Measurements from ENCODE around the gene MCU.
"Not testable (repeated sequence)": the region's sequence is repeated elsewhere in the genome, so short reads cannot be mapped to it uniquely, and the experiment has no call there.

Gene MCU

DNA sequence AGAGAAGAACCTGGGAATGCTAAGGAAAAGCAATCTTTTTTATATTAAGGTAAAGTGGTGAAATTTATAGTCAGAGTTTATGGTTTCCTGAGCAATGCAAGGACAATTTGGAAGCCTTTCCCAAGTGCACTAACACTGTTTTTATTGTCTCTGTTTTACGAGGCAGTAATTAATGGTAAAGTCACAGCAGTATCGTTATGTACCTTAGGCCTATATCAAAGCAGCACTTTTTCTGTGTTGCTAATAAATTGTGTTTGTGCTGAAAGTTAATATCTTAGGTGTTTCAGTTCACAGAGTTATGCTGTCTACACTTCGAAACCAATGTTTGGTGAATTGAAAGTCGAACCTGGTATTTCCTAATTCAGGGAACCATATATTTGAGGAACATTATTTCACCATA is 220.8 kb downstream of the MCU start:
- no peak for DNase-seq

DNA sequence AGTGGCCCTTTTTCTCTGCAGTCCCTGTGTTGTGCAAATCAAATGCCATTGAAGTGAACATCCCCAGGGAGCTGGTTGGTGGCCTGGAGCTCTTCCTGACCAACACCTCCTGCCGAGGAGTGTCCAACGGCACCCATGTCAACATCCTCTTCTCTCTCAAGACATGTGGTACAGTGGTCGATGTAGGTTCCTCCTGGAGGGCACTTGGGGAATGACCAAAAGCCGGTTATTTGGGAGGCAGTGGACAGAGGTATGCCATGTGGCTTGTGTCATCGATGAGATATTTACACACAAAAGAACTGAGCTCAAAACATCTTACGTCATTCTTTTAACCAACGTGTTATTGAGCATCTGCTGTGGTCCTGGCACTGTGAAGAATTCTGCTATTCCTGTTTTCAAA is 221.3 kb downstream of the MCU start:
- no peak for DNase-seq

DNA sequence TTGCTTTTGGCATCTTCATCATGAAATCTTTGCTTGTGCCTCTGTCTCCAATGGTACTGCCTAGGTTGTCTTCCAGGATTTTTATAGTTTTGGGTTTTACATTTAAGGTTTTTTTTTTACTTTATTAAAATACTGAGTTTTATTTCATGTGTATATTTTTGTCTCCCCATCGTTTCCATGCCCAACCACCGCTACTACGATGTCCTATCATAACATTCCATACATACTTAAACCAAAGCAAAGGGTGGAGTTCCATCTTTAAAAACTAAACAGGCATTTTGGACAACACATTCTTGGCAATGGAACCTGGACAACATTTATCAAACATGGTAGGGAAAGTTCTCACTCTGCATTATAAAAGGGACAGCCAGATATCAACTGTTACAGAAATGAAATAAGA is 225.3 kb downstream of the MCU start:
- DNase-seq, result not testable (repeated sequence)

DNA sequence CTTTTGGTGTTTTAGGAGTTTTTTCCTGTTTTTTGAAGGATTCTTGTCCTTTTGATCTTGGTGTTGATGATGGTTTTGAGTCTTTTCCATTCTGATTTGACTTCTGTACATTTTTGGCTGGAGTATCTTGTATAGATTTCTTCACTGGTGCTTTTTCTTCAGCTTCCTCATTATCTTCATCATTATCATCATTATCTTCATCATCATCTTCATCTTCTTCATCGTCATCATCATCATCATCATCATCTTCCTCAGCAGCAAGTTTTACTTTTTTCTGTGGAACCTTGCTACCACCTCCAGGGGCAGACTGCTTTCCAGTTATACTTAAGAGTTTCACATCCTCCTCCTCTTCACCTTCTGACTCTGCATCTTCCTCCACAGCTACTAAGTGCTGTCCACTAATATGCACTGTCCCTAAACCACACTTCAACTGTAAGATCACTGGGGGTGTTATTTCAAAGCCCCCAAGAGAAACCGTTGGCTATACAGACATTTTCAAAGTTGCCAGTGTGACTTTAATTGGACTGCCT is 225.9 kb downstream of the MCU start:
- DNase-seq, result not testable (repeated sequence)

DNA sequence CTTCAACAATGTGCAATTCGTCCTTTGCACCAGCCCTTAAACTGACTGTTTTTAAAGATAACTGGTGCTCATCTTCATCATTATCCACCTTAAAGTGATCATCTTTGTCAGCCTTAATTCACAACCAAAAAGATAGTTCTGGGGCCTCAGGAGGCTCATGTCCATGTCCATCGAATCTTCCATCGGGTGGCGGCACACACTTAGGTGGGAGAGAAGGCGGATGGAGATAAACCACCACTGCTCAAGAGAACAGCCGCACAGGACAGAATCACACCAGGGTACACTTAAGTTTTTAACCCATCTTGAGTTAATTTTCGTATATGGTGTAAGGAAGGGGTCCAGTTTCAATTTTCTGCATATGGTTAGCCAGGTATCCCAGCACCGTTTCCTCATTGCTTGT is 226.4 kb downstream of the MCU start:
- DNase-seq, result no peak

DNA sequence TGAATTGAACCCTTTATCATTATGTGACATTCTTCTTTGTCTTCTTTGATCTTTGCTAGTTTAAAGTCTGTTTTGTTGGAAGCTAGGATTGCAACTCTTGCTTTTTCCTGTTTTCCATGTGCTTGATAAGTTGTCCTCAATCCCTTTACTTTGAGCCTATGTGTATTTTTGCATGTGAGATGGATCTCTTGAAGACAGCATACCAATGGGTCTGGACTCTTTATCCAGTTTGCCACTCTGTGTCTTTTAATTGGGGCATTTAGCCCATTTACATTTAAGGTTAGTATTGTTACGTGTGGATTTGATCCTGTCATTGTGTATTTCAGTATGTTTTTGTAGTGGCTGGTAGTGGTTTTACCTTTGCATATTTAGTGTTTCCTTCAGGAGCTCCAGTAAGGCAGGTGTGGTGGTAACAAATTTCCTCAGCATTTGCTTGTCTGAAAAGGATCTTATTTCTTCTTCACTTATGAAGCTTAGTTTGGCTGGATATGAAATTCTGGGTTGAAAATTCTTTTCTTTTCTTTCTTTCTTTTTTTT is 229.3 kb downstream of the MCU start:
- DNase-seq, result not testable (repeated sequence)

DNA sequence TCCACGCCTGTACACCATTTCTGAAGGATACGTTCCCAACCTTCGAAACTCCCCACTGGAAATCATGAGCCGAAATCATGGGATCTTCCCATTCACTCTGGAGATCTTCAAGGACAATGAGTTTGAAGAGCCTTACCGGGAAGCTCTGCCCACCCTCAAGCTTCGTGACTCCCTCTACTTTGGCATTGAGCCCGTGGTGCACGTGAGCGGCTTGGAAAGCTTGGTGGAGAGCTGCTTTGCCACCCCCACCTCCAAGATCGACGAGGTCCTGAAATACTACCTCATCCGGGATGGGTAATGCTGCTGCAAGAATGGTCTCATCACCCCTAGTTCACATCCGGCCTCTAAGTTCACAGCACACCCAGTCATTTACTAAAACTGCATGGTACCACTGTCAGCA is 232.4 kb downstream of the MCU start:
- no peak for DNase-seq

DNA sequence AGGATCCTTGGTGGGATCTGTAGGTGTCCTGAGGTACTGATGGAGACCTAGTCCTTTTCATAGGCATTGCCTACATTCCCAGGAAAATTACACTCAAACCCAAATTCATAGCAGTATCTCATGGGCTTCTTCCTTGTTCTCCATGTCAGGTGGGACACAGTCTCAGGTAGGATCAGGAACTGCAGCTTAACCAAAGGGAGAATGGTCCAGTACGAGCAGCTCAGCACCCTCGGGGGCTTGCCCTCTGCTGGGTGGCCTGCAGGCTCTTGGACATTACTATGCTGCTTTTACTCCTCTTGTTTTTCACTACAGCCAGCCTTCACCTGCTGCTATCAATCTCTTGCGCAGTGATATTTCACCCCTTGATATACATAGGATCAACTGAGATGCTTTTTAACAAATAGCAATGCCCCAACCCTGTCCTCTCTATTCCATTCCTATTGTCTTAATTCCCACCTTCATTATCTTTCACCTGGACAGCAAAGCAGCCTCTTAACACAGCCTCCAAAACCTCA is 234.1 kb downstream of the MCU start:
- DNase-seq, result no peak

DNA sequence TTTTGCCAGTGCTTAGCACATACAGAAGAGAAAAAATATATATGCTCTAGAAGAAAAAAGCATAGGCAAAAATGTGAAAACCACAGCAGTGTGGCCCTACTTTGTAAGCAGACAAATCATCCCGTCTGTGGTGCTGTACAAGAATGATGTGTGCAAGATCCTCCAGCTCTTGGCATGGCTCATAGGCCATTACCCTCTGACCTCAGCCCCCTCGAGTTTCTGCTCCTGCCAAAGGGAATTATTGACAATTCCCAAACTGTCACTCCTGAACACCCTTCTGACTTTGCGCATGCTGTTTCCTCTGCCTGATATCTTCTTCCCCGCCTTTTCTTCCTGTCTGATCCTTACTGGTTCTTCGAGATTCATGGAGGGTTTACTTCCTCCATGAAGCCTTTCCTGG is 235.5 kb downstream of the MCU start:
- no peak for DNase-seq

DNA sequence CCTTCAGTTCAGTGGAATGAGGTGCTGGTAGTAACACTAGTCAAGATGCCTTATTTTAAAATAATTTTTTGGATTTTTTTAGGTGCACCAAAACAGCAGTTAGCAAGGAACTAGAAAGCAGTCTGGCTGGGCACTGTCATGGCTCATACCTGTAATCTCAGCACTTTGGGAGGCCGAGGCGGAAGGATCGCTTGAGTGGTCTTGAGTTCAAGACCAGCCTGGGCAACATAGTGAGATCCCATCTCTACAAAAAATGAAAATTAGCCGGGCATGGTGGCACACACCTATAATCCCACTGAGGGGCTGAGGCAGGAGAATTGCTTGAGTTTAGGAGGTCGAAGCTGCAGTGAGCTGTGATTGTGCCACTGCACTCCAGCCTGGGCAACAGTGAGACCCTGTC is 236.9 kb downstream of the MCU start:
- DNase-seq, result no peak

DNA sequence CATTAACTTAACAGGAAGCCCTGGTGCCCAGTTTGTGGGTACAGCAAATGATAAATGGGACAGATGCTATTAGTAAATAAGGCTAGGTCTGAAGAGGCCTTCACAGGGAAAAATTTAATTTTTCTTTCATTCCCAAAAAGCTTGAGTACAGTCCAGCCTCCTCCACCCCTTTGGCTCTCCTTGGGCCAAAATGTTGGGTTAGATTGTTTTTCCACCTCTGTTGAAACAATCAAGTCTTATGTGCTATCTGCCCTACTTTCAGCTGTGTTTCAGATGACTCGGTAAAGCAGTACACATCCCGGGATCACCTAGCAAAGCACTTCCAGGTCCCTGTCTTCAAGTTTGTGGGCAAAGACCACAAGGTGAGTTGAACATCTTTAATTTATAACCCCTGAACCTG is 238.3 kb downstream of the MCU start:
- no peak for DNase-seq

DNA sequence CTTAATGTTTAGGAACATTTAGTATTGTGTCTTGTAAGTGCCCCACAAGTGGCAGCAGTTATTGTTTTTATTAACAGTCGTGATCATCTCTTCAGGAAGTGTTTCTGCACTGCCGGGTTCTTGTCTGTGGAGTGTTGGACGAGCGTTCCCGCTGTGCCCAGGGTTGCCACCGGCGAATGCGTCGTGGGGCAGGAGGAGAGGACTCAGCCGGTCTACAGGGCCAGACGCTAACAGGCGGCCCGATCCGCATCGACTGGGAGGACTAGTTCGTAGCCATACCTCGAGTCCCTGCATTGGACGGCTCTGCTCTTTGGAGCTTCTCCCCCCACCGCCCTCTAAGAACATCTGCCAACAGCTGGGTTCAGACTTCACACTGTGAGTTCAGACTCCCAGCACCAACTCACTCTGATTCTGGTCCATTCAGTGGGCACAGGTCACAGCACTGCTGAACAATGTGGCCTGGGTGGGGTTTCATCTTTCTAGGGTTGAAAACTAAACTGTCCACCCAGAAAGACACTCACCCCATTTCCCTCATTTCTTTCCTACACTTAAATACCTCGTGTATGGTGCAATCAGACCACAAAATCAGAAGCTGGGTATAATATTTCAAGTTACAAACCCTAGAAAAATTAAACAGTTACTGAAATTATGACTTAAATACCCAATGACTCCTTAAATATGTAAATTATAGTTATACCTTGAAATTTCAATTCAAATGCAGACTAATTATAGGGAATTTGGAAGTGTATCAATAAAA is 240.5 kb downstream of the MCU start:
- no peak for DNase-seq

DNA sequence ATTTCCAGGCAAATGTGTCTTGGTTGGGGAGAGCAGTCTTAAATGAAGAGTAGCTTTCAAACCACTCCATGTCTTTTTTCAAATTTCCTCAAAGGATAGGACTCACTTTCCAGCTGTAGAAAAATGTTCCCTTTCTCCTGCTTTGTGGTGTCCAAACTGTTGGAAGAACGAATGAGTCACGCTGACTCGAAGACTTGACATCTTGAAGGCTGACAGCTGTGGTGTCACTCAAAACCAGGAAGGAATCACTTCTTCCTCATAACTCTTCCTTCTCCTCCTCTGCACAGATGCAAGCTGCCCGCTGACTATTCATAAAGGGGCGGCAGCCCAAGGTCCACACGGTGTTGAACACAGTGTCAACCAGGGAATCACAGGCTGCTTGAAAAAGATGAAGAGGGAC is 243.4 kb downstream of the MCU start:
- DNase-seq, result no peak

Measured in NCI-H69 (cell line).